Activated CD4-positive, CD25-positive, alpha-beta regulatory T cell treated with anti-CD3 and anti-CD28 coated beads, Interleukin-2, amount 50 U/mL, for 24 hours (primary cell): ENCODE data around the gene TAS2R43.
"Not testable (repeated sequence)": the region's sequence is repeated elsewhere in the genome, so short reads cannot be mapped to it uniquely, and the experiment has no call there.

Experiments
- ATAC-seq, 2 donors: fragments of 150-1000 bp; cut with Tn5 transposase; one replicate each; pipeline ENCODE4 v1.10.0; 2021; ENCODE audit warnings: mild to moderate bottlenecking in 1 of 2, moderate library complexity in 1 of 2

The TAS2R43 gene

DNA sequence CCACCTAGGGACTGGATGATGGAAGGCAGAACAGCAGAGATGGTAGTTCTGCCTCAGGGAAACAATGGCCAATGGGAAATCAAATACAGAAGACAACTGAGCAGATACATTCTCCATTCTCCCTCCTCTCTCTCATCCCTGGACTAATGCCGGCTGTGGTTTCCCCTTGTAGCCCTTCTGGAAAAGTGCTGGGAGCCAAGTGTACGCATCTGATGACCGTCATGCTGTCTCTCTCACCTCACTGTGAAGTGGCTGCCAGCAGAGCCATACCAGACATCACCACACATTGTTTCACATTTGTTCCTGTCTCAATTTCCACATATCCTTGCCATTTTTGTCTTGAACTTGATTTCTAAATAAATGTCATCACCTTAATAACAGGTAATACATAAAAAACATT is 33.1 kb downstream of the TAS2R43 start:
- ATAC-seq, result no peak

DNA sequence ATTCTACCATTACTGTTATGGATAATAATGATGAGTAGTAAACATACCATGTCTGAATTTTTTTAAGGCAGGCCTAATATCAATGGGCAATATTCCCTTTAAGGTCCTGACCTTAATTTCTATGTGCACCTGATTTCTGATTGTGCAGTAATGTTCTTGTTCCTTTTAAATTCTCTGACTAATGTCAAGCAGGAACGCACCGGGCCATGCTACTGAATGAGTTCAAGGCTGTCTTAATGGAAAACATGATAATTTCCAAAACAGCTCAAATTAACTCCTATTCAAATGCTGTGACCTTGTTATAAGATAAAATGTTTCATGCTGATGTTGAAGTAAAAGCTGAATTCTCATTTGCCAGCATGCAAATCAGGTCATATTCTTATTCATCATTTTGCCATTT is 36.8 kb downstream of the TAS2R43 start:
- ATAC-seq, result no peak

DNA sequence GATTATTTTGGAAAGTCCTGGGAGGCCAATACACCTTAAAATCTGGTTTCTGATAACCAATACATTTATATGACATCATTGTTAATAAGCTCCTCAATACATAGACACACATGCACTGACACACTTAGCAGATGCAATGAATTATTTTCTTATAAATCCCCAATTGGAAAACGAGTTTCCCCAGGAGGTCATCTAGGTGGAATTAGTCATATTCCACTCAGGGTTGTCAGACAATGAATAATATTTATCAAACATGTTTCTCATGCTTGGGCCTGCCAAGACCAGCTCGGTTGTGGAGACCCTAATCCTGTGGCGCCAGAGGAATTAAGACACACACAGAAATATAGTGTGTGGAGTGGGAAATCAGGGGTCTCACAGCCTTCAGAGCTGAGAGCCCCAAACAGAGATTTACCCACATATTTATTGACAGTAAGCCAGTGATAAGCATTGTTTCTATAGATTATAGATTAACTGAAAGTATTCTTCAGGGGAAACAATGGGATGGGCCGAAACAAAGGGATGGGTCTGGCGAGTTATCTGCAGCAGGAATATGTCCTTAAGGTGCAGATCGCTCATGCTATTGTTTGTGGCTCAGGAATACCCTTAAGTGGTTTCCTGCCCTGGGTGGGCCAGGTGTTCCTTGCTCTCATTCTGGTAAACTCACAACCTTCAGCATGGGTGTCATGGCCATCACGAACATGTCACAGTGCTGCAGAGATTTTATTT is 42.1 kb downstream of the TAS2R43 start:
- not testable (repeated sequence) for ATAC-seq

- ATAC-seq, result not testable (repeated sequence)
Observed at GRCh38 chr12:11041366-11041765, 50.7 kb downstream of the TAS2R43 start.
